Measurements from ENCODE around the gene MRPL32.

GRCh38 chr7:42926204-42926603 is 6.0 kb upstream of the MRPL32 start:
- no peak for TF ChIP-seq CTCF (IDR thresholded peaks at IDR 0.05; ENCODE audit: insufficient read depth, low read length, poor library complexity, severe bottlenecking)
- no peak for TF ChIP-seq EZH2phosphoT487 (conservative IDR thresholded peaks at IDR 0.05; ENCODE audit: low read length)
